ENCODE data around the gene SPOCD1. TPM values are rescaled to one million over a fixed set of nuclear protein-coding genes. Genes with fewer than 3 reads are reported as not detected.

The SPOCD1 gene
- total and polyA plus RNA-seq, 8 donors = 0.06 to 0.69 (median 0.16) TPM; not detected in 4

GRCh38 chr1:31786366-31787060 lies 29.3 kb downstream of the SPOCD1 start:
- H3K4me1 ChIP-seq = no peaks in the 10 kb centered on the region
- FAIRE-seq = no peak
- no peaks in the 10 kb centered on the region for H3K36me3 ChIP-seq
- H3K27me3 ChIP-seq = no peaks in the 10 kb centered on the region
- DNase-seq = peak in 3 of 6 donors; percentile 45 to 50 (median 49)
- no peak overlapping the region for H3K27ac ChIP-seq
- no peaks in the 10 kb centered on the region for H3K9me3 ChIP-seq
- no peak for TF ChIP-seq CTCF (IDR thresholded peaks at IDR 0.05)
- 69 to 72% methylated on average over 16 of the region's 16 CpGs for WGBS, 2 donors
- intact Hi-C loops (cut with DNase I) = no loop called here
- H3K4me3 ChIP-seq = no peak overlapping the region
- no peak for ATAC-seq

GRCh38 chr1:31785947-31786290 lies 29.9 kb downstream of the SPOCD1 start:
- TF ChIP-seq CTCF (IDR thresholded peaks at IDR 0.05) = no peak
- no peak for ATAC-seq
- no peak overlapping the region for H3K4me3 ChIP-seq
- FAIRE-seq = no peak
- no peaks in the 10 kb centered on the region for H3K36me3 ChIP-seq
- WGBS, 2 donors = 67 to 69% methylated on average over 3 of the region's 3 CpGs
- no peaks in the 10 kb centered on the region for H3K4me1 ChIP-seq
- DNase-seq = peak in 3 of 6 donors; percentile 3 to 13 (median 8)
- intact Hi-C loops (cut with DNase I) = no loop called here
- no peaks in the 10 kb centered on the region for H3K27me3 ChIP-seq
- no peaks in the 10 kb centered on the region for H3K9me3 ChIP-seq
- H3K27ac ChIP-seq = no peak overlapping the region

- Histone ChIP-seq H3K27me3 (no peaks in the 10 kb centered on the region), H3K4me3 (no peak overlapping the region), H3K4me1 (no peaks in the 10 kb centered on the region), H3K36me3 (no peaks in the 10 kb centered on the region), H3K9me3 (no peaks in the 10 kb centered on the region), H3K27ac (no peak overlapping the region)
- 66 to 72% methylated on average over 20 of the region's 20 CpGs for whole genome bisulfite sequencing, 2 donors
- intact Hi-C loops (cut with DNase I) = no loop called here
- no peak for FAIRE-seq
- ATAC-seq = no peak
- no peak for TF ChIP-seq CTCF (IDR thresholded peaks at IDR 0.05)
- DNase-seq = peak in 3 of 6 donors; percentile 24 to 43 (median 39)
These were observed 30.5 kb downstream of the SPOCD1 start for GRCh38 chr1:31785020-31785946.

GRCh38 chr1:31784356-31785019 lies 31.3 kb downstream of the SPOCD1 start:
- DNase-seq (peak in 2 of 6 donors; percentile 1 to 30), FAIRE-seq (no peak), ATAC-seq (no peak)
- Histone ChIP-seq H3K9me3 (no peaks in the 10 kb centered on the region), H3K27me3 (no peaks in the 10 kb centered on the region), H3K4me3 (no peak overlapping the region), H3K27ac (no peak overlapping the region), H3K36me3 (no peaks in the 10 kb centered on the region), H3K4me1 (no peaks in the 10 kb centered on the region)
- intact Hi-C loops (cut with DNase I) = no loop called here
- TF ChIP-seq CTCF (IDR thresholded peaks at IDR 0.05) = no peak
- 78 to 80% methylated on average over 4 of the region's 4 CpGs for WGBS, 2 donors

Data from pancreas (tissue), 10 donors.